HepG2 (cell line): ENCODE data around the gene FKTN. TPM values are rescaled to one million over a fixed set of nuclear protein-coding genes. Genes with fewer than 3 reads are reported as not detected.

Experiments
- FOXA1 ChIP-seq, 2 experiments: fragments of 450-650 bp in 1 of 2; sonication (generic) in 1 of 2; formaldehyde crosslinking in 1 of 2; IDR thresholded peaks; 2 replicates each; pipeline versions ENCODE4 v1.4.0 to v1.6.1; 2016 to 2020; ENCODE audit warnings: missing genetic modification reagents in 1 of 2
- HDAC1 ChIP-seq: sonication (generic); formaldehyde crosslinking; IDR thresholded peaks from 2 replicates; pipeline ENCODE4 v1.5.1; 2020; ENCODE audit warnings: mild to moderate bottlenecking, missing genetic modification reagents
- REXO4 ChIP-seq: sonication (generic); formaldehyde crosslinking; IDR thresholded peaks from 2 replicates; pipeline ENCODE4 v1.8.0; 2022; ENCODE audit warnings: missing genetic modification reagents, mild to moderate bottlenecking, borderline replicate concordance
- RXRA ChIP-seq: sonication (generic); formaldehyde crosslinking; IDR thresholded peaks from 2 replicates; pipeline ENCODE4 v1.5.1; 2020; ENCODE audit warnings: missing genetic modification reagents
- UBTF ChIP-seq: sonication (generic); formaldehyde crosslinking; IDR thresholded peaks from 2 replicates; pipeline ENCODE4 v1.4.0; 2020; ENCODE audit warnings: mild to moderate bottlenecking, missing genetic modification reagents
- ZBTB4 ChIP-seq: sonication (generic); formaldehyde crosslinking; IDR thresholded peaks from 2 replicates; pipeline ENCODE4 v1.4.0; 2020; ENCODE audit warnings: missing genetic modification reagents, mild to moderate bottlenecking, borderline replicate concordance
- ZNF781 ChIP-seq: sonication (generic); formaldehyde crosslinking; IDR thresholded peaks from 2 replicates; pipeline ENCODE4 v1.5.1; 2020; ENCODE audit warnings: borderline replicate concordance, mild to moderate bottlenecking, missing genetic modification reagents; ENCODE audit errors: not compliant biosample characterization
- polyA plus RNA-seq, 8 experiments: library from polyadenylated mRNA; depleted of rRNA in 3 of 8; stranded (reverse) in 7 of 8; unstranded in 1 of 8; fragments of >200 nt; fragmentation: Illumina TruSeq in 4 of 8; extraction: Trizol in 4 of 8; gene quantifications; 2 replicates each; pipeline versions ENCODE4 v1.2.1 to v1.2.3, GENCODE V29; 2011 to 2016; ENCODE audit warnings: low read depth in 4 of 8, missing spikeins in 1 of 8, mixed read lengths in 1 of 8; ENCODE audit not compliant: insufficient read depth in 1 of 8
- total RNA-seq, 5 experiments: library from RNA; depleted of rRNA; stranded (reverse); fragments of >200 nt; fragmentation: Illumina TruSeq; extraction: Trizol; gene quantifications; 2 replicates each; pipeline ENCODE4 v1.2.3, GENCODE V29; 2016; ENCODE audit warnings: low read depth in 1 of 5

The FKTN gene
- total and polyA plus RNA-seq, 2 of the 13 experiments (the other 11 are each of a cell fraction or from before 2014, with no cell fraction given) = 7.9 to 13.5 TPM

- TF ChIP-seq ZBTB4 (CRISPR knock-in tag) = no peak
- no peak for TF ChIP-seq FOXA1 (IDR thresholded peaks at IDR 0.05)
- TF ChIP-seq FOXA1 (CRISPR knock-in tag; IDR thresholded peaks at IDR 0.05) = no peak
- TF ChIP-seq RXRA = no peak
- TF ChIP-seq ZNF781 (CRISPR knock-in tag) = no peak
- TF ChIP-seq HDAC1 (CRISPR knock-in tag) = no peak
- no peak for TF ChIP-seq UBTF (CRISPR knock-in tag)
- TF ChIP-seq REXO4 (CRISPR knock-in tag) = no peak
- TF ChIP-seq, all 625 proteins: peak for 0
These were observed 16.1 kb upstream of the FKTN start (continued) for GRCh38 chr9:105541838-105542237.
